ENCODE results near the gene SLC44A5.
"Not testable (repeated sequence)": the region's sequence is repeated elsewhere in the genome, so short reads cannot be mapped to it uniquely, and the experiment has no call there.

DNA sequence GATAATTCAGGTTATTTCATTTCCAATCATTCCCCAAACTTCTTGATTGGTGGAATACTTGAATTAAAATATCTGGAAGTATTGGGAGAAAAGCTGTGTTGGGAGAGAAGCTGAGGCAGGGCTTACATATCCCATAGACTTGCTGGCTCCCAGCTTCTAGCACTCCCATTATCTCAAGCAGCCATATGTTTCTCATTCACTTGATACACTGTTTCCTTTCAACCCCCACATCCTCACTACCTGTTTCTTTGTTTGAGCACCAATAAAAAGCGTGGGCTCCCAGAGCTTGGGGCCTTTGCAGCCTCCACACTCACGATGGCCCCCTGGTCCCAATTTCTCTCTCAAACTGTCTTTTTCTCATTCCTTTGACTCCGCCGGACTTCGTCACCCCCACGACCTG lies 256.6 kb downstream of the SLC44A5 start:
- TF ChIP-seq CTCF (conservative IDR thresholded peaks at IDR 0.05; ENCODE audit: low read depth in 2 of 2); JUNB (IDR thresholded peaks at IDR 0.05; ENCODE audit: unreplicated experiment); NANOG (IDR thresholded peaks at IDR 0.05; ENCODE audit: borderline replicate concordance): not testable (repeated sequence)
